SW 1271 (cell line): ENCODE measurements around the gene KXD1.

Experiments used
- DNase-seq, 2 experiments: peaks; one replicate each; lab custom pipeline; 2025; lab: John Stamatoyannopoulos, UW

The KXD1 gene

DNA sequence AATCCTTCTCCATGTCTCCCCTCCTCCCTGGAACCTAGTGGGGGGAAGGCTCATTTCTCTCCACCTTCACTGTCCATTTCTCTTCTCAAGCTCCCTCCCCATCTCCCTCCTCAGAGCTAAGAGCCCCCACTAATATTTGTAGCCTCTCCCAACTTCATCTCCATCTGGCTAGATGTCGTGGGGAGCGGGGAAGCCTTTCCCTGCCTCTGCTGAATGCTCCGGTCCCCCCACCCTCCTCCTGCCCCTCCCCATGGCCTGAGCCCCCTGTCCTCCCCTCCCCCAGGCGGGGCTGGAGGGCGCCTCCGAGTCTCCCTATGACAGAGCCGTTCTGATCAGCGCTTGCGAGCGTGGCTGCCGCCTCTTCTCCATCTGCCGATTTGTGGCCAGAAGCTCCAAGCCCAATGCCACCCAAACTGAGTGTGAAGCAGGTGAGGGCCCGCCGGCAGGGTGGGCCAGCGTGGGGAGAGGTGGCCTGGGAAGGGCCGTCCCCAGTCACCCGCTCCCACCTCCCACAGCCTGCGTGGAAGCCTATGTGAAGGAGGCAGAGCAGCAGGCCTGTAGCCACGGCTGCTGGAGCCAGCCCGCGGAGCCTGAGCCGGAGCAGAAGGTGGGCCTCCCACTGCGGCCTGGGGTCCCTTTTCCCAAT is 56.0 kb downstream of the KXD1 start:
- DNase-seq, result no peak

DNA sequence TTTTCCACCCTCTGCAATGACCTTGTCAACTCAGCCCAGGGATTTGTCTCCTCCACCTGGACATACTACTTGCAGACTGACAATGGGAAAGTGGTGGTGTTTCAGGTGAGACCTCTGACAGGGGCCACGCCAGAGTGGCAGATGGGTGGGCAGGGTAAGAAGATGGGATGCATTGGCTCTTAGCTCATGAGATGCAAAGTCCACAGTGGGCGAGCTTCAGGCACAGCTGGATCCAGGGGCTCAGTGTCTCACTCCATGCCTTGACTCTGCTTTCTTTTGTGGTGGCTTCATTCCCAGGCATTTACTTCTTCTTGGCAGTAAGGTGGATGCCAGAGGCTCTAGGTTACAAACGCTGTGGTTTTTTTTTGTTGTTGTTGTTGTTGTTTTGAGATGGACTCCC is 58.4 kb downstream of the KXD1 start:
- no peak for DNase-seq

DNA sequence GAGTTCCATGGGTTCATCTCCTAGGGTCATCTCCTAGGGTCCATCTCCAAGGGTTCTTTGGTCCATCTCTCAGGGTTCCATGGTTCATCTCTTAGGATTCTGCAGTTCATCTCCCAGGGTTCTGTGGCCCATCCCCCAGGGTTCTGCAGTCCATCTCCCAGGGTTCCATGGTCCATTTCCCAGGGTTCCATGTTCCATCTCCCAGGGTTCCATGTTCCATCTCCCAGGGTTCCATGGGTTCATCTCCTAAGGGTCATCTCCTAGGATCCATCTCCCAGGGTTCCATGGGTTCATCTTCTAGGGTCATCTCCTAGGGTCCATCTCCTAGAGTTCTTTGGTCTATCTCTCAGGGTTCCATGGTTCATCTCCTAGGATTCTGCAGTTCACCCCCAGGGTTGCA is 59.9 kb downstream of the KXD1 start:
- no peak for DNase-seq

DNA sequence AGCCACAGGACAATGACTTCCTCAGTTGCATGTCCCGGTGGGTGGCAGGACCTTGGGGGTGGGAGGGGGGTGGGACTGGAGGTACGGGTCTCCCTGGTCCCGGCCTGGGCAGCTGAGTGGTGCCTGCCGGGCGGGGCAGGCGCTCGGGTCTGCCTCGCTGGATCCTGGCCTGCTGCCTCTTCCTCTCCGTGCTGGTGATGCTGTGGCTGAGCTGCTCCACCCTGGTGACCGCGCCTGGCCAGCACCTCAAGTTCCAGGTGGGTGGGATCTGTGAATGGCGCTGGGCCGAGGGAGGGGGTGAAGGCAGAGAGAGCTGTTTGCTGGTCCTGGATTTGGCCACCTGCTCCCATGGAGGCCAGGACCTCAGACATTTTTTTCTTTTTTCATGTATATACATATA is 60.6 kb downstream of the KXD1 start:
- DNase-seq, result no peak
